Measurements from ENCODE around the gene SYS1. TPM values are rescaled to one million over a fixed set of nuclear protein-coding genes. Genes with fewer than 3 reads are reported as not detected.

The SYS1 gene
- polyA plus RNA-seq, 1 experiment = 25.1 TPM

DNA sequence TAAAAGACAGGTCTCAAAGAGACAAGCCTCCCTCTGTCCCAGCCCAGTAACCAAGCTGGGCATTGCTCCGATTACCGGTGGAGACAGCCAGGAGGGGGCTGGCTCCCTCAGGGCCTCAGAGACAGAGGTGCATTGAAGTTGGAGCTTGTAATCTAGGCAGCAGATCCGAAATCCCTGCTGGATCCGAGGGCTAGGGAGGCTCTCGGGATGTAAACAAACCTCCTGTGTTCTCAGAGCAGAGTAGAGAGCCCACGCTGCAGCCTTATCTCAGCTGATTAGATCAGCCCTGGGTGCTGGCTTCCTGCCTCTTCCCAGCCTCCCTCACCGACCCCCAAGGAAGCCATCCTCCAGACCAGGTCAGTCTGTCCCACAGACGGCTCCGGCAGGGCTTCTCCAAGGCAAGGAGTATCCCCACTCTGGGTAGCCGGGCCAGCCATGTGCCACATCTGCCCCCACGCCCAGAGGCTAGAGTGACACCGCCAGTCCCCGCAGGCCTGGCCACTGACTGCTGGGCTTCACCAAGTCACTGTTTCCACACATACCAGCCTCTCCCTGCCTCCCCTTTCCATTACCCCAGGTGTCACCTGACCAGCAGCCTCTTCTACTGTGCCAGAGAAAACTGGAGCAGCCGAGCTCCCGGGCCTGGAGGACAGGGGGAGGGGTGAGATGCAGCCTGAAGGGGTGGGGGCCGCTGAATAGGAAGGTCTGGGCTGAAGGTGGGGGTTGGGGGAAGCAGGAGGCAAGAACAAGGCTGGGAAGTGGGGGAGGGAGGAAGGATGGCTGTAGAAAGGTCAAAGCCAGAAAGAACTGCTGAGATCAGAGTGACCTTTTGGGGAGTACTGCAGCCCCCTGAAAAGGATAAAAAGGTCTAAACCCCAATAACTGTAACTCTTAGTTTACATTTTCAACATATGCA, 20.8 kb upstream of the SYS1 start:
- POLR2A ChIA-PET = interaction anchor here (0.6 to 2.7 kb wide), 2 partner anchors 21 to 436 kb away, joined by 3 to 8 read pairs; partner anchors contain the start of gene SYS1
- CTCF ChIA-PET = interaction anchor here (0.7 to 2.2 kb wide), 4 partner anchors 20 to 95 kb away, joined by 5 to 13 read pairs (median 7); partner anchors contain the start of gene SYS1
- Histone ChIP-seq H3K4me3 (ENCODE audit: low read depth, low read length) (peak overlapping the region; percentile 97), H3K27ac (ENCODE audit: low read depth, low read length) (peak overlapping the region; percentile 85), H3K27me3 (ENCODE audit: control insufficient read depth, insufficient read depth, low read length) (no peaks in the 10 kb centered on the region), H3K9me3 (ENCODE audit: control insufficient read depth, insufficient read depth, low read length) (no peaks in the 10 kb centered on the region)
- TF ChIP-seq, protein P1, sequence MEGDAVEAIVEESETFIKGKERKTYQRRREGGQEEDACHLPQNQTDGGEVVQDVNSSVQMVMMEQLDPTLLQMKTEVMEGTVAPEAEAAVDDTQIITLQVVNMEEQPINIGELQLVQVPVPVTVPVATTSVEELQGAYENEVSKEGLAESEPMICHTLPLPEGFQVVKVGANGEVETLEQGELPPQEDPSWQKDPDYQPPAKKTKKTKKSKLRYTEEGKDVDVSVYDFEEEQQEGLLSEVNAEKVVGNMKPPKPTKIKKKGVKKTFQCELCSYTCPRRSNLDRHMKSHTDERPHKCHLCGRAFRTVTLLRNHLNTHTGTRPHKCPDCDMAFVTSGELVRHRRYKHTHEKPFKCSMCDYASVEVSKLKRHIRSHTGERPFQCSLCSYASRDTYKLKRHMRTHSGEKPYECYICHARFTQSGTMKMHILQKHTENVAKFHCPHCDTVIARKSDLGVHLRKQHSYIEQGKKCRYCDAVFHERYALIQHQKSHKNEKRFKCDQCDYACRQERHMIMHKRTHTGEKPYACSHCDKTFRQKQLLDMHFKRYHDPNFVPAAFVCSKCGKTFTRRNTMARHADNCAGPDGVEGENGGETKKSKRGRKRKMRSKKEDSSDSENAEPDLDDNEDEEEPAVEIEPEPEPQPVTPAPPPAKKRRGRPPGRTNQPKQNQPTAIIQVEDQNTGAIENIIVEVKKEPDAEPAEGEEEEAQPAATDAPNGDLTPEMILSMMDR (IDR thresholded peaks at IDR 0.05; ENCODE audit: low read depth, low read length) = no peak
- DNase-seq (ENCODE audit: low read depth, low spot score) = no peak

DNA sequence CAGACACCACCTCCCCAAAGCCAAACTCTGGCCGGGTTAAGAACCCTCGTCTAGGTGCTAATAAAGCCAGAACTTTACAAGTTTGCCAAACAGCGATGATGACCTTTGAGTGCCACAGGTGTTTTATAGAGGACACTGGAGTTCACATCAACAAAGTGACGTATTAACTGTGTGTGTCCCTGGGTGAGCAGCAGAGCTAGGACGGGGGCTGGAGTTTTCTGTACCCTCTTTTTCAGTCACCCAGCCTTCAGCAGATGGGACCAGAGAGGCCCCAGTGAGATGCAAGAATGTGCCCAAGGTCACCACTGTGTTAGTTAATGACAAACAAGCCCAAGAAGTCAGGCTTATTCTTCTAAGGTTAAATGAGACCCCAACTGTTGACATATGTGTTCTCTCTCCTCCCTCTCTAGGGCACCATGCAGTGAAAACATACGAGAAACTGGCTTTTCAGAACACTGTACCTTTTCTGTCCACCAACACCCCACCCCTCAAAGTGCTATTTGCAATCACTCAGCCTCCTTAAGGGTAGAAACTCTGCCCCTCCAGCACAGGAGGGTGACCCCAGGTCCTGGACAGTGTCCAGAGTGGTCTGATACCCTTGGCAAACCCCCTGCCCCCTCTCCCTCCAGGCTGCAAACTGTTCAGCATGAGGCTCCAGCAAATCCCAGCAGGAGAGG, 20.0 kb upstream of the SYS1 start:
- no peak for DNase-seq (ENCODE audit: low read depth, low spot score)
- Histone ChIP-seq H3K27ac (ENCODE audit: low read depth, low read length) (peak overlapping the region; percentile 89), H3K4me3 (ENCODE audit: low read depth, low read length) (peak overlapping the region; percentile 97), H3K27me3 (ENCODE audit: control insufficient read depth, insufficient read depth, low read length) (no peaks in the 10 kb centered on the region), H3K9me3 (ENCODE audit: control insufficient read depth, insufficient read depth, low read length) (no peaks in the 10 kb centered on the region; the same call in 1 of the 2 replicates)
- ChIA-PET CTCF (interaction anchor here (0.6 to 2.2 kb wide), 4 partner anchors 19 to 428 kb away, joined by 3 to 14 read pairs (median 9); partner anchors contain the start of gene SYS1), POLR2A (interaction anchor here (0.6 to 2.7 kb wide), 2 partner anchors 20 to 53 kb away, joined by 8 to 9 read pairs; partner anchors contain the start of gene SYS1)
- TF ChIP-seq, protein P1 (IDR thresholded peaks at IDR 0.05; ENCODE audit: low read depth, low read length) = no peak

DNA sequence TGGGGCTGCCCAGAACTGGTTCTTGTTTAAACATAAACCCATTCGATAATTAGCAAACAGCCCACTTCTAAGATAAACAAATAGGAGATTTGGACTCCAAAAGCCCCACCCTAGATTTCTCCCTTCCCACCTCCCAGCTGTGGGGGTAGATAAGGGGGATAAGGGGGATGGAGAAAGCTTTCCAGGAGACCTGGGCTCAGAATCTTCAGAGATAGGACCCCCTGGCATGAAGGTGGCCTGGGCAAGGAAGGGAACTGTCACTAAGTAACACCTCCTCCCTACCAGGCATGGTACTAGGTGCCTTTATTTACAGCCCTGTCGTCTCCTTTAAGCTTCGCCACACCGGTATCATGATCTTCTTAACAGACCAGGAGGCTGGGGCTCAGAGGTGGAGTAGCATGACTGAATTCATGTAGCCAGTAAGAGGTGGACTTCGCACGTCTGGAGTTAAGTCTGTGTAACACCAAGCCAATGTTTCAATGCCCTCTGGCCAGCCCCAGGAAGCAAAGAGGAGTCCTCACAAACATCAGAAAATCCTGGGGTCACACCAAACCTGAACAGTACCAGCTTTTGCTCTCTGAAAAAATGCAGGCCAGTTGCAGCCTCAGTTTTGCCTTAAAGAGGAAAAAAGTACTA, 19.3 kb upstream of the SYS1 start:
- TF ChIP-seq, protein P1 (IDR thresholded peaks at IDR 0.05; ENCODE audit: low read depth, low read length) = no peak
- CTCF ChIA-PET = interaction anchor here (0.6 to 1.6 kb wide), 7 partner anchors 8 to 428 kb away, joined by 3 to 14 read pairs (median 4); partner anchors contain the start of gene SYS1
- DNase-seq (ENCODE audit: low read depth, low spot score) = no peak
- Histone ChIP-seq H3K4me3 (ENCODE audit: low read depth, low read length) (peak overlapping the region; percentile 97), H3K27ac (ENCODE audit: low read depth, low read length) (peak overlapping the region; percentile 89), H3K27me3 (ENCODE audit: control insufficient read depth, insufficient read depth, low read length) (no peaks in the 10 kb centered on the region), H3K9me3 (ENCODE audit: control insufficient read depth, insufficient read depth, low read length) (no peaks in the 10 kb centered on the region; the same call in 1 of the 2 replicates)
- POLR2A ChIA-PET = interaction anchor here (0.6 to 2.7 kb wide), 9 partner anchors 8 to 93 kb away, joined by 3 to 11 read pairs (median 5); partner anchors contain the start of gene SYS1

DNA sequence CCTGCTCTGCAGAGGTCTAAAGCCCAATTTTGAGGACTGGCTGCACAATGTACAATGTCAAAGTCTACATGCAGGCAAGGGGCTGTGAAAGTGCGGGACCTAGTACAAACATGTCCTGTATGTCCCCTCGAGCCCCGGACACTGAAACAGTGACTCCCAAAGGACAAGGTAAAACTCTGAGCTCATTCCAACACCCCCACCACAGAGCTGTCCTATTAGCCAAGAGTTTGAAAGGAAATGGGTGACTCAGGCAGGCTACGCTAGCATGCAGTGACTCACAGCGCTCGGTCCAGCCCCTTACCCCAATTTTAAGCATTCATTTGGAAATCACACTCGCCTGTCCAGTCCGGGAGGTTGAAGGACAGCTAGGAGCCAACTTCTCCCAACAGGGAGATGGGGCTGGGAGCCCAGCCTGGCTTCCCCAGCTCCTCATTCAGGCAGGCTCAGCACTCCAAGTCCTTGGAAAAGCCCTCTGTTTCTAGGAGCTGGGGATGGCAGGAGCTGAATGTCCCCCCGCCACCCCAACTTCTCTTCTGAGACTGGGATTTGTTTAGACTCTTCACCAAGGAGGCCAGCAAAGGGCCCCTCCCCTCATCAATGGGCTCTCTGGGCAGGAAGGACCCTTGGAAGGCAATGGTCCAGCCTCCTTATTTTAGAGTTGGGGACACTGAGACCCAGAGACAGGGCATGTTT, 18.6 kb upstream of the SYS1 start:
- peak; percentile 71 for DNase-seq (ENCODE audit: low read depth, low spot score)
- TF ChIP-seq, protein P1 (IDR thresholded peaks at IDR 0.05; ENCODE audit: low read depth, low read length) = no peak
- ChIA-PET POLR2A (interaction anchor here (0.8 to 1.7 kb wide), 8 partner anchors 8 to 92 kb away, joined by 3 to 11 read pairs (median 4); partner anchors contain the start of gene SYS1), CTCF (interaction anchor here (1.0 to 1.6 kb wide), 6 partner anchors 9 to 427 kb away, joined by 3 to 14 read pairs (median 4); partner anchors contain the start of gene SYS1)
- no peaks in the 10 kb centered on the region; the same call in 1 of the 2 replicates for H3K9me3 ChIP-seq (ENCODE audit: control insufficient read depth, insufficient read depth, low read length)
- peak overlapping the region; percentile 97 for H3K4me3 ChIP-seq (ENCODE audit: low read depth, low read length)
- no peaks in the 10 kb centered on the region for H3K27me3 ChIP-seq (ENCODE audit: control insufficient read depth, insufficient read depth, low read length)
- H3K27ac ChIP-seq (ENCODE audit: low read depth, low read length) = peak overlapping the region; percentile 89
